Epithelial cell of esophagus (primary cell): ENCODE results near the gene MAP2K4.

ENCODE experiments used
- DNase-seq: peaks from one replicate; pipeline ENCODE4 v3.0.0; 2010; ENCODE audit warnings: low read depth
- H3K4me3 ChIP-seq: 2 replicates; pipeline ENCODE4 v1.5.1; 2011; ENCODE audit warnings: mild to moderate bottlenecking, low read length, control low read depth
- CTCF ChIP-seq: IDR thresholded peaks from 2 replicates; pipeline ENCODE4 v1.5.1; 2011; ENCODE audit warnings: low read depth, mild to moderate bottlenecking, low read length, control low read depth, inconsistent platforms; ENCODE audit not compliant: insufficient read depth; ENCODE audit errors: missing control alignments

Gene MAP2K4

GRCh38 chr17:12081720-12082119 is 61.0 kb downstream of the MAP2K4 start:
- no peak overlapping the region for H3K4me3 ChIP-seq
- no peak for TF ChIP-seq CTCF
- no peak for DNase-seq

- TF ChIP-seq CTCF = no peak
- no peak for DNase-seq
Observed at GRCh38 chr17:12085076-12085949, 64.6 kb downstream of the MAP2K4 start.

GRCh38 chr17:12088035-12088434 is 67.4 kb downstream of the MAP2K4 start:
- no peak for TF ChIP-seq CTCF
- no peak for DNase-seq
- H3K4me3 ChIP-seq = no peak overlapping the region

More at GRCh38 chr17:12085076-12085949, 64.6 kb downstream of the MAP2K4 start:
- H3K4me3 ChIP-seq = no peak overlapping the region

GRCh38 chr17:12089809-12090384 is 69.2 kb downstream of the MAP2K4 start:
- H3K4me3 ChIP-seq = no peak overlapping the region
- no peak for TF ChIP-seq CTCF
- peak; percentile 63 for DNase-seq

GRCh38 chr17:12094336-12094735 is 73.7 kb downstream of the MAP2K4 start:
- no peak overlapping the region for H3K4me3 ChIP-seq
- DNase-seq = no peak
- no peak for TF ChIP-seq CTCF

GRCh38 chr17:12095522-12095921 is 74.8 kb downstream of the MAP2K4 start:
- H3K4me3 ChIP-seq = no peak overlapping the region
- no peak for DNase-seq
- no peak for TF ChIP-seq CTCF

GRCh38 chr17:12097326-12097725 is 76.6 kb downstream of the MAP2K4 start:
- H3K4me3 ChIP-seq = no peak overlapping the region
- DNase-seq = peak; percentile 80
- no peak for TF ChIP-seq CTCF
